ENCODE measurements around the gene UQCC2.

Gene UQCC2

DNA sequence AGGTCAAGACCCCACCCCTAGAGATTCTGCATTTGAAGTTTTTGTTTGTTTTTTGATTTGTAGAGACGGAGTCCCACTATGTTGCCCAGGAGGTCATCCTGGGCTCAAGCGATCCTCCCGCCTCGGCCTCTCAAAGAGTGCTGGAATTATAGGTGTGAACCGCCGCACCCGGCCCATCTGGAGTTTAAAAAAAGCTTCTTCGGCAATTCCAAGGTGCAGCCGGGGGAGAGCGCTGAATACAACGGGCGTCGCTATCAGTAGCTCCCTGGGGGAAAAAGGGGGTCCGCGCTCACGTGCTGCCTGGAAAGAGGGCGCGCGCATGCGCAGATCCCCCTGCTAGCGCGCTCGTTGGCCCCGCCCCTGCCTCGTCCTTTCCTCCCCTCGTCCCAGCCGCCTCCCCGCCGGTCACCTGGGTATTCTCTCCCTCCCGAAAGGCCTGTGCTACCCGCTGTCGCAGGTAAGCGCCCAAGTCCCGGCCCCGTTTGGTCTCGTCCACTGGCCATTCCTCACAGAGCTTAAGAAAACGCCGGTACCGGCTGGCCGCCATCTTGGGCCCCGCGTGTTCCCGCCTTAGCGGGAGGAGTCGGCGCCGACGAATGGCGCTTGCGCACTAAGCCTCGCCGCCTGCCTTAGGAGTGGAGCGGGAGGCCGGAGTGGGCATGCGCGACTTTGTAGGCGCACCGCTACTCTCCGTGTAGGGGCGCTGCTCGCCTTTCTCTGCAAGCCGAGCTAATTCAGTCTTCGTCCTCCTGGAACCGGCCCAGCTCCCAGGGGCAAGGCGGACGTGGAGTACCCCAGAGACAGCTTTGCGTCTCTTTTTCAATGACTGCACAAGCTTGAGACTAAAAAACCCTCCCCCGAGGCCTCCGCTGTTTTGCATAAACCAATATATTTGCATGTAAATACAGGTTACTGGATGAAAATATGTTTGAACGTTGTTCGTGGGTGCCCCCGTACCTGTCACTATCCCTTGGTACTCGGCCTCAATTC, at the start of gene UQCC2:
TSS of gene UQCC2 (minus strand) at position 561 of the 990 bp plus-strand sequence. CDS start at position 547, 14 bp downstream.
- DNase-seq, result peak; percentile 97

DNA sequence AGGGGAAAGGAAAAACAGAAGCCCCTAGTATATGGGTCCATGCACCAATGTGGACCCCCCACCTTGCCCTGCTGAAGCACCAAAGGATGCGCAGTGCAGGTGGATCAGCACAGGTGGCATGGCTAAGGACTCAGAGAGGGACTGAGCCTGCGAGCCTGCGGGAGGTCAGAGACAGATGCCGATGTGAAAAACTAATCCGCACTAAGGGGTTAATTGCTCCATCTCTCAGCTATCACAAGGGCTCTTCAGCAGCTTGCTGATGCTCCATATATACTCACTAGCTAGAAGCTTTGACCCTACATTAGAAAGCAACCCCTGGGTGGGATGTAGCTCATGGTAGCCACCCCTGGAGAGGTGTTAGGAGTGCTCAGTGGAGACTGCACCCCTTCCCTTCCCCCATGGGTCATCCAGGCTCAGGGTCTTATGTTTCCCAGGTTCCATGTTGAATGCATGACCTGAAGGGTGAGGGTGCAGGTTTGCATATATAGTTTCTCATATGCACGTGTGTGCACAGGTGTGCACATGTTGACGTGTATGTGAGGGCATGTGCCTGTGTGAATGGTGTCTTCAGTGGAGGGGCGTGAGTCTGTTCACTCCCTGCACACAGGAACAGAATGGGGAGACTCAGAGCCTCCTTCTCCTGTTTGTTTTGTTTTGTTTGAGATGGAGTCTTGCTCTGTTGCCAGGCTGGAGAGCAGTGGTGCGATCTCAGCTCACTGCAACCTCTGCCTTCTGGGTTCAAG, 48.6 kb upstream of the UQCC2 start:
- DNase-seq, result no peak

DNA sequence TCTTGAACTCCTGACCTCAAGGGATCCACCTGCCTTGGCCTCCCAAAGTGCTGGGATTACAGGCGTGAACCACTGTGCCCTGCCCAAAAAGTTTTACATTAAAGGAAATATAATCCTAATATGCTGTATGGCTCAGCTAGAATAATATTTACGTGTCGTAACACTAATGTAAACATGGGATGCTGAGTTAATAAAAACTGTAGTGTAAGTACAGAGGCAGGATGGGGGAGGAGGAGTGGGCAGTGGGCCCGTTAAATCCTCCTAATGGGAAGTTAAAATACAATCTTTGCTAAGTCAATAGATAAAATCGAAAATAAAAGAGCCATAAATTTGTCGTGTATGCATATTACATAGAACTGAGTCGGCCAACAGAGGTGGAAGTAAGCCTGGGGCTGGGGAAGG, 47.3 kb upstream of the UQCC2 start:
- no peak for DNase-seq

DNA sequence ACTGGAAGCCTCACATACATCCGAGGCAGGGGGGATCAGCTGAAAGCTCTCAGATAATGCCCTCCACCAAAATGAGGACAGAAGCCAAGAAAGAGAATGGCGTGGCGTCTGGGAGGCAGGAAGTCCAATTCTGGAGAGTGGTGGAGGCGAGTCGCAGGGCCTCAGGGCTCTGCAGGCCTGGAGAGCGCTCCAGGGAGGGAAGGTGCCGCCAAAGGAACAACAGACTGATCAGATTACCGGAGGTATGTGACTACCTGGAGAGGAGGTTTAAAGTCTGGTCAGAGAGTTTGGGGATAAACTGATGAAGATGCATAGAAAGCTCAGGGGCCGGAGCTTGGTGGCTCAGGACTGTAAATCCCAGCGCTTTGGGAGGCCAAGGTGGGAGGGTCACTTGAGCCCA, 46.4 kb upstream of the UQCC2 start:
- DNase-seq, result no peak

DNA sequence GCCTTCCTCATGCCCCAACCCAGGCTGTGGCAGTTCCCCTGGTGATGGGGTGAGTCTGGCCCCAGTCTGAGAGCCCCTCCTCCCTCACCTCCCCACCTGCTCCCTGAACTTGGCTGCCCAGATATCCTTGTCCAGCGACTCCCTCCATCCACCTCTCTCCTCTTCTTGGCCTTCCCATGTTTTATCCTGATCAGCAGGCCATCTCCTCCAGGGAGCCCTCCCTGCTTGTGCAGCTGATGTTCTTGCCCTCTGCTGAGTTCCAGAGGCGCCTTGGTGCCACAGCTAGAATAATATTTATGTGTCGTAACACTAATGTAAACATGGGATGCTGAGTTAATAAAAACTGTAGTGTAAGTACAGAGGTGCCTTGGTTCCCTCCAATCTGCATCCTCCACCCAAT, 45.6 kb upstream of the UQCC2 start:
- no peak for DNase-seq

DNA sequence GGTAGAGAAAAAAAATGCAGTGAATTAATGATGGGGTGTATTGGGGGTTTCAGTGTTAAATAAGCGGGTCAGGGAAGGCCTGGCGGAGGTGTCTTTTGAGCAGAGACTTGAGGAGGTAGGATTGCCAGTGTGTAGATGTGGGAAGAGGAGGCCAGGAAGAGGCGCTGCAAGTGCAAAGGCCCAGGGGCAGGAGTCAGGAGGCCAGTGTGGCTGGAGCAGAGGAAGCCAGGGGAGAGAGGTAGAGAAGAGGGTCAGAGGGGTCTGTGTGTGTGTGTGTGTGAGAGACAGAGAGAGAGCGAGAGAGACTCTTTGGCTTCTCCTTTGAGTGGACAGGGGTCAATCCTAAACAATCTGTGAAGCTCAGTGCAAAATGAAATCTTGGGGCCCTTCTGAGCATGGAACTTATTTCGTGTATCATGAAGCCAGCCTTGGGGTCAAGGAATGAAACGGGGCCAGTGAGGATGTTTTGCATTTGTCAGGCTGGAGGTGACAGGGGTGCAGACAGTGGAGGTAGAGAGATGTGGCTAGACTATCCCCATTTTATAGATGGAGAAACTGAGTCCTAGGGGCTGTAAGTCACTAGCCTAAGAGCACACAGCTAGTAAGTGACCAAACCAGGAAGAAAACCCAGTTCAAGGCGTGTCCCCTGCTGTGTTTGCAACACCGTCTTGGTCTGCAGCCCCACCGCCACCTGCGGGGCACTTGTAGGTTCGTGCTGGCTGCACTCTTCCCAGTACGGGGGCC, 44.9 kb upstream of the UQCC2 start:
- DNase-seq, result no peak

DNA sequence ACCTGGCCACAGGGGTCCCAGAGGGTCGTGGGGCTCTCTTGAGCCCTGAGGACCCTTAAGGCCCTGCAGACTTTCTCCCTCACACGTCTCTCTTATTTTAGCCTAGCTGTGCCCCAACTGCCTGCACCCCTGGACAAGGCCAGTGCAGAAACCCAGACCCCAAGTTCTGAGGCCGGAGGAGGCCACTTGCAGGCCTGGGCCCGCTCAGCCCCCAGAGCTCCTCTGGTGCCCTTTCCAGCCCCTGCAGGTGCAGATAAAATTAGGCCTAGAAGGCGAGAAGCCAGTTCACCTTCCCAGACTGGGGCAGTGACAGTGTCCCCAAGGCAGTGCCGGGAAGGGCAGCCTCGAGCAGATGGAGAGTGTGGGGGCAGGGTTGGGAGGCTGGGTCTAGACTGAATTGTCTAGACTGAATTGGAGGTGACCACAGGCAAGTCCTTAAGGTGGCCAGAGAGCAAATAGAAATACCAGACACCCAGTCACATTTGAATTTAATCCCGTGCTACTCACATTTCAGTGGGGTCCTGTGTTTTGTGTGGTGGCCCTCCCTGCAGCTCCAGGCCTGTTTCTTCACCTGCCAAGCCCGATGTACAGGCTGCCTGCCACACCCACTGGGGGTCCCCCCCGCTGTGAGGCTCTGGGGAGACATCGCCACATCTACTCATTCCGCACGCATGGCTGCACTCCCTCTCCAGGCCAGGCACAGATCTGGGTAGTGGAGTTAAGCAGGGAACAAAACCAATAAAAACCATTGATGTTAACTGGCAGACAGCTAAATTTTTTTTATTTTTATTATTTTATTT, 43.8 kb upstream of the UQCC2 start:
- peak; percentile 76 for DNase-seq

DNA sequence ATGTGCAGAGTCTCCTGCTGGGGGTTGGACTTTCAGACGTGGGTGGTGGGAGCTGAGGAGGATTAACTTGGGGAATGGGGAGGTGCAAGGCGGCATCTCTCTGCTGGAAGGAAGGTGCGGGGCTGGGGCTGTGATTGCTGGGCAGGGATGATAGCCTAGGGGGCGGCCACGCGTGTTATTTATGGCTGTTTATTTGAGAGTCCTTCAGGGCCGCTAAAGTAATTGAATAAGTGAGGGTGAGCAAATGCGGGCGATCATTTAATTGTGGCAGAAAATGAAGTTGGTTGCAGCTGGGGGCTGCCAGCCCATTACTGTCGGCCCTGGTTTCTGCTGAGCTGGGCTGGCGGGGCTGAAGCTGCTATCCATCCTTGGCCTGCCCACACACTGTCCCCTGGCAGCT, 42.7 kb upstream of the UQCC2 start:
- DNase-seq, result no peak

DNA sequence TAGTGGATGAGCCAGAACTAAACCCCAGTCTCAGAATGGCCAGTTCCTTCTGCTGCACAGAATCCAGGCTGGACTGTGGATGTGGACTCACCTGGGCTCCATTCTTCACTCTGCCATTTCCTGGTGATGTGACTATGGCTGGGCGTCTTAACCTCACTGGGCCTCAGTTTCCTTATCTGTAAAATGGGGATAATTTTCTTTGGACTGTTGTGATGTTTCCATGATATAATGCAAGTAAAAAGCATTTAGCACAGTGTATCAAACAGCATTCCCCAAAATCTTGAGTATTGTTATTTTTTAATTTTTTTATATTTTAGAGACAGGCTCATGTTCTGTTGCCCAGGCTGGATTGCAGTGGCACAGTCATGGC, 41.1 kb upstream of the UQCC2 start:
- no peak for DNase-seq

DNA sequence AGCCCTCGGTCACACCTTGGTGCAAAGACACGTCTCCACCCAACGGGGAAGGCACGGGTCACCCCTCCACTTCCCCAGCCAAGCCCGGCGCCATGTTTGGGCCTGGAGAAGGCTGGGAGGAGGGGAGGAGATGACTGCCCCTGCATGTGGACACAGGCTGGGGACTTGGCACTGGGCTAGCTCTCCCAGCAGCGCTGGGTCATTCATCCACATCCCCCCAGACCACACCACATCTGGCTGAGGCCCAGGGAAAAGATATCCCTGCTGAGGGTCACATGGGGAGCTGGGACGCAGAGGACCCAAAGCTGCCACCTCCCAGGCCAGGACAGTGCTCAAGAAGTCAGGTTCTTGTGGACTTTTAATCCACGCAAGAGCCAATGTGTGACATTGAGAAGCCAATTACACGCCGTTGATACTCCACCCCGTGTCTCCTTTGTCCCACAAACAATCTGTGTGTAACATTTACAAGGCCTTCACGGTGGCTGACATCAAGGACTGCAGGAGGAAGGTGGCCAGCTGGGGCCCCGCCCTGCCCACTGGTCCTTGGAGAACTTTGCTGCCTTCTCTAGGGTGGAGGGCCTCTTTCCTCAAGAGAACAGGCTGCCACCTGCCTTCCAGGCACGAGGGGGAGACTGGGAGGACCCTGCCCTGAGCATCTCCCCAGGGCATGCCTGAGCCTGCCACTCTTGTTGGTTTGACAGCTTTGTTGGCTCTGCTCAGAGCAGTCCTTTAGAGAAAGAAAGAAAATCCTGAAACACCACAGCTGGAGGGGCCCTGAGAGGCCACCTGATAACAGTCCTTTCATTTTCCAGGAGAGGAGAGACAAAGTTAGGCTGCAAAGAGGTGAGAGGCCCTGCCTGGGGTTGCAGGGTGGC, 40.5 kb upstream of the UQCC2 start:
- peak; percentile 59 for DNase-seq

DNA sequence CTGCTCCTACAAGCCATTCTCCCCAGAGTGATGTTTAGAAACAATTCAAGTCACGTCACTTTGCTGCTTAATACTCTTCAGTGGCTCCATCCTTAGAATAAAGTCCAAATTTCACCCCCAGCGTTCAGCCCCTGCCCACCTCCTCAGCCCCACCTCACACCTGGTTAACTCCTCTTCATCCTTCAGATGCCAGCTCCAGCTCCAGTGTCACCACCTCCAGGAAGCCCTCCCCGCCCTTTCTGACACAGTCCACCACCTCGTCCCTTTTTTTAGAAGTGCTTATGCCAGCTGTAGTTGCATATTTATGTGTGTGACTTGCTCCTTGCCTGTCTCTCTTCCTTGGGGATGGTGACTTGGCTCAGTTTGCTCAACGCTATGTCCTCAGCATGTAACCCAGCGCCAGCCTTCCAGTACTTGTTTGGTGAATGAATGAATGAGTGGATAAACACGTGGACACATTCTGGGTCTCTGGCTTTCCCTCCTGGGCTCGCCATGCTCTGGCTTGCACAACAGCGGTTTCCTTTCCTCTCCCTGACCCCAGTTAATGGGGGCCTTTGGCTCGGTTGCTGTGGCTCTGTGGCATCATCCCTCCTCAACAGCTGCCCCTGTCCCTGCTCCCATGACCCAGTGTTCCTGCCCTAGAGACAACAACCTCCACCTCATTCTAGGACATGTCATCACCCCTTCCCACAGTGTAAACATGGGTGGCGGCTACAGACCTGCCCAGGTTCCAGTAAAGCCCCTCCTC, 38.9 kb upstream of the UQCC2 start:
- no peak for DNase-seq

DNA sequence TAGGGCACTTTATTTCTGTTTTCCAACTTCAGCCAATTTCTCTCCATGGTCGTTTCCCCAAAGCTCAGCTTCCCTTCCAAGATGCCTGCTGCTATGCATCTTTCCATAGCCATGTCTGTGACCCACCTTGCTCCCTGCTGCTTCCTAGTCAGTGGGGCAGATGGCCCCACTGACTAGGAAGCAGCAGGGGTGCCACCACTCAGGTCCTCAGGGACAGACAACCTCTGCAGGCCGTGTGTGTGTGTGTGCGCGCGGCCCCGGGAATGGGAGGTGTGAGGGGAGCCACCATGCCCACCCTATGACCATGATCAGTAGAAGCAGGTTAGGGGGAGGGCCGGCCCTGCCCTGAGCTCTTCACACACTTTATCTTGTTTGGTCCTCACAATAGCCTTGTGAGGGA, 37.9 kb upstream of the UQCC2 start:
- no peak for DNase-seq

DNA sequence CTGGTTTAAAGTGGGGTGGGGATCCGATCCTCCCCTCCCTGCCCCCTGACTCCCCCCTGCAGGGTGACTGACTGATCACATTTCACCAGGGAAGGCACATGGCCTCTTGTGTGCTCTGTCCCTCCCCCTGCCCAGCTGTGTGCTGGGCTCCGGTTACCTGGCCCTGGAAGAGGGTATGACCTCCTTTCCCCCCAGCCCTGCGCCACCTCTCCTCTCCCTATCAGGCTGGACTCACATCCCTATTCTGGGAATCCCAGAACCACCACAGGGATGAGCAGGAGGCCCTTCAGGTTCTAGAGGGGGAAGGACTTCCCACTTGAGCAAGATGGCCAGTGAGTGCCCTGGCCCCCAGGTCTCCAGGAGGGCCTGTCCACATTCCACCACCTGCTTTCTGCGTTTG, 37.3 kb upstream of the UQCC2 start:
- DNase-seq, result no peak

DNA sequence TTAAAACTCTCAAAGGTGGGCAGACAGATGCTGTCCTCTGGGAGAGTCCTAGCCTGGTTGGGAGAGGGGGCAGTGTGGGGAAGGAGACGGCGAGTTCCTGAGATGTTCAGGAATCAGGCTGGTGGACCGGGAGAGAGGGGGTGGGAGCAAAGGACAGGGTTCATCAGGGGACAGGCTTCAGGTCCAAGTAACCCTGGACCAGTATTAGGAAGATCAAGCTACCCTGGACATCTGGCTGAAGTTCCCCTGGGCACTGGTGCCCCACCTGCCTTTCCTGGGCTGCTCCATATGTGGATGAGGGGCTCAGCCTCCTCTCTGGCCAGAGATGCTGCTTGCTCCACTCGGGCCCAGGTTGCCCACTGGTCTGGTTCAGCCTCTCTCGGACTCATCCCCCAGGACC, 36.3 kb upstream of the UQCC2 start:
- no peak for DNase-seq

DNA sequence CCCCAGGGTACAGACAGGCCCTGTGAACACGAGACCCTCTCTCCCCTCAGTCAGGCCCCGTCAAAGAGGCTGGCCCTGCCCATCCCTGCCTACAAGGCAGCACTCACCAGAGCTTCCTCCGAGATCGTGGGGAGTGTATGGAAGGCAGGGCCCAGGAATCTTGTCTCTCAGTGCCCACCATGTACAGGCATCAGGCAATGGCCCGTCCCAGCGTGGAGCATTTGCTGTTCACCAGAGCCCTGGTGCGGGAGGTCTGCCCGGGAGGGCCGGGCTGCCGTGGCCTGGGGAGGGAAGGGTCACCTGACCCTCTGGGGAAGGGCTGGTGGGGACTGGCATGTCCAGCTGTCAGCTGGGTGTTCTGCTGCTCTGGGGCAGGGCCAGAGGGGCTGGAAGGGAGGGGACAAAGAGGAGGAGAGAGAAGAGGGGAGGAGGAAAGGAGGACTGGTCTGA, 35.2 kb upstream of the UQCC2 start, which contains the start of gene IP6K3:
TSS of gene IP6K3 (minus strand) at position 255 of the 450 bp plus-strand sequence. CDS start 11,429 bp downstream, outside the sequence.
- no peak for DNase-seq

DNA sequence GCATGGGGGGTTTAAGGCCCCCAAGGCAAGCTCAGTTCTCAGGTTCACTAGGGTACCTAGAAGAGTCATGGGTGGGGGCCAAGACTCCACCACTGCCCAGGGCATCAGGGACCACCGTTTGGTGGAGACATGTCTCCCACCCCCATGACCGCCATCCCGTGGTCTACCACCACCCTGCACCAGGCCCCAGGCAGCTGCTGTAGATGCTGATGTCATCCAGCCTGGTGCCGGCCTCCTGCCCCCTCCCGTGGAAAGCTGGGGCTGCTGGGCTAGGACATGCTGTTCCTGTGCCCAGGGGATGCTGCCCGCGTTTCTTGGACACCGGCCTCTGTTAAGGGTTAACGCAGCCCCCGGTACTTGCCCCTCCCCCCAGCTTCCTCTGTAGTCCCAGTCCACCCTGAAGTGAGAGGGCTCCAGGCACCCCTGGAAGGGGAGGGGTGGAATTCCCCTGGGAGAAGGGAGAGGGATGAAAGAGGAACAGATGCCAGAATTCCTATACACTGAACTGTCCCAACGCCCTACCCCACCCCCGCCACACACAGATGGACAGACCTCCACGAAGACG, 34.6 kb upstream of the UQCC2 start:
- DNase-seq, result no peak

DNA sequence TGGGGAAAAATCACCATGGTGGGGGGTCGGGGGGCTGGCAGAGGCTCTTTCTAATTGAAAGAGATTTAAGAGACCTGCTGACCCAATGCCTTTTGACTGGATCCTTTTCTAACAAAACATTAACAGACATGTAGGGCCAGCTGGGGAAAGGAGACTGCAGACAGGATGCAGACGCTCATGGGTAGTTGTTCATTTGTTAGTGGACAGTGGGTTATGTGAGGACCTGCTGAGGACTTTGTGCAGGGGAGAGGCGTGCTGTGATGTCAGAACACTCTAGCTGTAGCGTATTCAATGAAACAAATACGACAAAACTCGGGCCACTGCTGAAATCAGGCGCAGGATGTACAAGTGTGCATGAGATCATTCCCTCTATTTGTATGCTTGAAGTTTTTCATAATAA, 34.0 kb upstream of the UQCC2 start:
- DNase-seq, result no peak

DNA sequence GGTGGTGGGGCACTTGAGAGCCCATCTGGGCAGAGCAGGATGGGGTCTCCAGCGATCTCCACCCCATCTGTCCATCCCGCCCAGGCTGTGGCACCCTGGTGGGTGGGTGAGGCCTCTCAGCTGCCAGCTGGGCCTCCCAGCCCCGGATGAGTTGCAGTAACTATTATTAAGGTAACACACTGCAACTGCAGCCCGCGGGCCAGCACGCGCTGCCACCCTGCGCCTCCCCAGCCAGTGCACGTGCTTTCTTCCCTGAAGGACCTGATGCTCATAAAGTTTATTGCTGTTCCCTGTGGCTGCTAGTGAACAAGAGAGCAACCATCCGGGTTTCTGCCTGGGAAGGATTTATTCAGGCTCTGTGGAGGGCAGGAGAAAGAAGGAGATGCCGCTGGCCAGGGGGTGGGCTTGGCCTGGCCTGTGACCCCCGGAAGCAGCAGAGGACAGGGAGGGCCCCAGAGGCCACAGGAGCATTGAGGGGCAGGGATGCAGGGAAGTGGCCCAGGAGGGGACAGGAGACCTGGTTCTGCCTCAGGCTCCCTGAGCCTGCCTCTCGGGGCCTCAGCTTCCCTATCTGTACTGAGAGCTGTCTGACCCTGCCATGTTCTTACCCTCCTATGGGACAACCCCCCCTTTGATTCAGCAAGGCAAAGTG, 33.5 kb upstream of the UQCC2 start:
- no peak for DNase-seq

DNA sequence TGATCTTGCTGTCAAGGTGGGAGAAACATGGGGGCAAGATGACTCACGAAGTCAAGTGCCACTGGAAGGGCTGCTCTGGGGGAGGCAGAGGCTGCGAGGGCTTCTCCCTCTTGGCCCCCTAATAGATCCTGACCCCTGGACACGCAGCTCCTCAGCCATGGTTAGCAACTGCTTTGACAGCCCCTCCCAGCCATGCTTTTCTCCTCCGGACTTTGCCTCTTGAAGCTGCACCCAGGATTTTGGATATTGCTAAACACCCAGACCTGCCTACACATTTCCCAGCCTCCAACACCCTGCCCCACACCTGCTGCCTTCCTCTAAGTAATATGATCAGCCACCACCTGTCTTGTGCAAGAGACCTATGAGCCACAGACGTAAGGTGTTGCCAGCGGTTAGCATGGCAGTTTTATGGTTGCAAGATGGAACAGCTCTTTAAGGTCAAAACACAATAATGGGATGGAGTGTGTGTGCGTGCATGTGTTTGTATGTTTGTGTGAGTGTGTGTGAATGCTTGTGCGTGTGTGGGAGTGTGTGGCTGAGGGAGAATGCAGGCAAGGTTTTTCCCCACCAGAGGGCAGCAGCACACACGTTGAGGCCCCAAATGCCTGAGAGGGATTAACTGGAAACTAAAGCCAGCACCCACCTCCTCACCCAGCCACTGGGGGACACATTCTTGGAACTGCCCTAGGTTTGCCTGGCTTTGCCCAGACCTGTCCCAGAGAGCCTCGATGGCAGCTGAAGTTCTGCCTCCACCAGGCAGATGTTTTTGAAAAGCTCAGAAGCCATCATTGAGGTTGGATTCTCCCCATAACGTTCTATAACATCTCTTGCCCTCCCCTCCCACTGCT, 32.7 kb upstream of the UQCC2 start:
- DNase-seq, result peak; percentile 65
